NCI-H1694 (cell line): ENCODE results near the gene RHOF.
"Not testable (repeated sequence)": the region's sequence is repeated elsewhere in the genome, so short reads cannot be mapped to it uniquely, and the experiment has no call there.

Source experiments
- DNase-seq: peaks from one replicate; lab custom pipeline; 2025; lab: John Stamatoyannopoulos, UW

RHOF gene

GRCh38 chr12:121792607-121793439 is 665 bp downstream of the RHOF start:
- no peak for DNase-seq

GRCh38 chr12:121791671-121792551 is 1.6 kb downstream of the RHOF start:
- no peak for DNase-seq

- DNase-seq: not testable (repeated sequence)
These were observed 2.7 kb downstream of the RHOF start for GRCh38 chr12:121790785-121791184.

- DNase-seq: no peak
These were observed 3.4 kb downstream of the RHOF start for GRCh38 chr12:121789800-121790728.

GRCh38 chr12:121789233-121789781 is 4.2 kb downstream of the RHOF start:
- no peak for DNase-seq

GRCh38 chr12:121788176-121788818 is 5.2 kb downstream of the RHOF start:
- no peak for DNase-seq

GRCh38 chr12:121787063-121788025 is 6.1 kb downstream of the RHOF start:
- no peak for DNase-seq

GRCh38 chr12:121786440-121786825 is 7.1 kb downstream of the RHOF start:
- DNase-seq: no peak

- no peak for DNase-seq
These were observed 9.0 kb downstream of the RHOF start for GRCh38 chr12:121784460-121784859.

GRCh38 chr12:121783766-121784165 is 9.7 kb downstream of the RHOF start:
- DNase-seq: no peak

- no peak for DNase-seq
These were observed 11.2 kb downstream of the RHOF start for GRCh38 chr12:121781998-121782979.

- DNase-seq: no peak
These were observed 11.9 kb downstream of the RHOF start for GRCh38 chr12:121781484-121781997.

- DNase-seq: no peak
These were observed 13.1 kb downstream of the RHOF start for GRCh38 chr12:121780429-121780828.

- DNase-seq: no peak
These were observed 14.0 kb downstream of the RHOF start for GRCh38 chr12:121779422-121779895.

GRCh38 chr12:121778567-121779421 is 14.7 kb downstream of the RHOF start:
- no peak for DNase-seq

- DNase-seq: no peak
These were observed 17.0 kb downstream of the RHOF start for GRCh38 chr12:121776190-121777098.
